Activated CD8-positive, alpha-beta T cell treated with anti-CD3 and anti-CD28 coated beads for 36 hours (primary cell): ENCODE measurements around the gene IL10. TPM values are rescaled to one million over a fixed set of nuclear protein-coding genes. Genes with fewer than 3 reads are reported as not detected.
"Not testable (repeated sequence)": the region's sequence is repeated elsewhere in the genome, so short reads cannot be mapped to it uniquely, and the experiment has no call there.

Experiments used
- ATAC-seq: fragments of 200-7000 bp; cut with Tn5 transposase; one replicate; pipeline ENCODE4 v1.10.0; 2021; ENCODE audit warnings: mild to moderate bottlenecking, moderate library complexity
- CTCF ChIA-PET: fragments of 350-600 bp; sonication (Branson Sonifier 250); formaldehyde crosslinking; loops from one replicate; lab custom pipeline; 2021; ENCODE audit warnings: antibody characterized with exemption; lab: Charles Lee
- POLR2A ChIA-PET: fragments of 350-600 bp; sonication (Branson Sonifier 250); formaldehyde crosslinking; loops from one replicate; lab custom pipeline; 2021; ENCODE audit warnings: antibody characterized with exemption; lab: Charles Lee
- DNase-seq: peaks from one replicate; pipeline ENCODE4 v3.0.0-alpha.2; 2020
- H3K27ac Mint-ChIP-seq: one replicate; pipeline ENCODE4 v1.8.0; 2021; ENCODE audit warnings: mild to moderate bottlenecking, mixed read lengths
- H3K27me3 Mint-ChIP-seq: one replicate; pipeline ENCODE4 v1.8.0; 2021; ENCODE audit warnings: mixed read lengths
- H3K36me3 Mint-ChIP-seq: one replicate; pipeline ENCODE4 v1.8.0; 2021; ENCODE audit warnings: low read depth, mixed read lengths
- H3K4me1 Mint-ChIP-seq: one replicate; pipeline ENCODE4 v1.8.0; 2021; ENCODE audit warnings: low read depth, mixed read lengths
- H3K4me3 Mint-ChIP-seq: one replicate; pipeline ENCODE4 v1.8.0; 2021; ENCODE audit warnings: mild to moderate bottlenecking, moderate library complexity, mixed read lengths
- H3K9me3 Mint-ChIP-seq: one replicate; pipeline ENCODE4 v1.8.0; 2021; ENCODE audit warnings: mixed read lengths
- intact Hi-C: fragments of 100-400 bp; cut with micrococcal nuclease; formaldehyde crosslinking; loops from one replicate; pipeline ENCODE4 v1.10.0; 2022
- total RNA-seq, 2 experiments: library from RNA; stranded (reverse); gene quantifications; one replicate each; pipeline ENCODE4 v1.2.3, GENCODE V29; 2021
- TF ChIP-seq, protein P1 (sequence below): fragments of 200-600 bp; IDR thresholded peaks from one replicate; pipeline ENCODE4 v1.8.0; 2022; ENCODE audit warnings: antibody characterized with exemption, mild to moderate bottlenecking

The IL10 gene
- total RNA-seq, 2 experiments from 2014 or later, result 0.32 TPM; not detected in 1

- Mint-ChIP-seq H3K27ac (peak overlapping the region; percentile 8), H3K4me3 (peak overlapping the region; percentile 8)
- peak; percentile 81 for ATAC-seq
Observed at GRCh38 chr1:206769304-206769731, 3.0 kb downstream of the IL10 start.

DNA sequence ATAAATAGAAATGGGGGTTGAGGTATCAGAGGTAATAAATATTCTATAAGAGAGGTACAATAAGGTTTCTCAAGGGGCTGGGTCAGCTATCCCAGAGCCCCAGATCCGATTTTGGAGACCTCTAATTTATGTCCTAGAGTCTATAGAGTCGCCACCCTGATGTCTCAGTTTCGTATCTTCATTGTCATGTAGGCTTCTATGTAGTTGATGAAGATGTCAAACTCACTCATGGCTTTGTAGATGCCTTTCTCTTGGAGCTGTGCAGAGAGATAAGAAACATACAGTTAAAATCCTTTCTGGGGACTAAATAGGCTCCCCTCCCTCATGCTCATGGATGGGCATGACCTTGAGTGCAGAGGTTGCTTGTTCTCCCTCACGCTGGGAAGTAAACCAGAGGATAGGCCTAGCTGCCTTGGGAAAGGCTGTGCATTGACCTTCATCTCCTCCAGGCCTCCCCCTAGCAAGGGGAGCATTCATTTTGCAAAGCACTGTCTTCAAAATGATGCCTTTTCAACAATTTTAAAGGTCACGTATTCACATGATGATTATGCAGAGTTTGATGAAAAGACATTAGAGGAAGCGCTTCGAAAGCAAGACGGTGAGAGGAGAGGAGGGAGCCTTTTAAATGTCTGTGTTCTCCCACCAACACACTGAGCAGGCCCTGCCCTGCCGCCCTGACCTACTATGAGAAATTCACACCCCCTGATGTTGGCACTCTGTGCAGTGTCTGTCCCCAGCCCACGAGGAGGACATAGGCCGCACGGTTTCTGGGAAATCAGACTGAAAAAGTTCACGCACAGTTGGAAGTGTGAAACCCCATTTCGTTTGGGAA lies 3.6 kb downstream of the IL10 start:
- H3K4me1 Mint-ChIP-seq, result peaks cover 81% of the 10 kb centered on the region
- TF ChIP-seq, protein P1, sequence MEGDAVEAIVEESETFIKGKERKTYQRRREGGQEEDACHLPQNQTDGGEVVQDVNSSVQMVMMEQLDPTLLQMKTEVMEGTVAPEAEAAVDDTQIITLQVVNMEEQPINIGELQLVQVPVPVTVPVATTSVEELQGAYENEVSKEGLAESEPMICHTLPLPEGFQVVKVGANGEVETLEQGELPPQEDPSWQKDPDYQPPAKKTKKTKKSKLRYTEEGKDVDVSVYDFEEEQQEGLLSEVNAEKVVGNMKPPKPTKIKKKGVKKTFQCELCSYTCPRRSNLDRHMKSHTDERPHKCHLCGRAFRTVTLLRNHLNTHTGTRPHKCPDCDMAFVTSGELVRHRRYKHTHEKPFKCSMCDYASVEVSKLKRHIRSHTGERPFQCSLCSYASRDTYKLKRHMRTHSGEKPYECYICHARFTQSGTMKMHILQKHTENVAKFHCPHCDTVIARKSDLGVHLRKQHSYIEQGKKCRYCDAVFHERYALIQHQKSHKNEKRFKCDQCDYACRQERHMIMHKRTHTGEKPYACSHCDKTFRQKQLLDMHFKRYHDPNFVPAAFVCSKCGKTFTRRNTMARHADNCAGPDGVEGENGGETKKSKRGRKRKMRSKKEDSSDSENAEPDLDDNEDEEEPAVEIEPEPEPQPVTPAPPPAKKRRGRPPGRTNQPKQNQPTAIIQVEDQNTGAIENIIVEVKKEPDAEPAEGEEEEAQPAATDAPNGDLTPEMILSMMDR, result no peak
- peaks cover 4% of the 10 kb centered on the region for H3K9me3 Mint-ChIP-seq
- ChIA-PET POLR2A (interaction anchor here (0.7 to 4.4 kb wide), 16 partner anchors 10 to 49 kb away, joined by 3 to 23 read pairs (median 5); no protein-coding TSS in a partner anchor), CTCF (interaction anchor here (0.9 to 10.0 kb wide), 13 partner anchors 10 to 143 kb away, joined by 3 to 125 read pairs (median 15); partner anchors contain the start of gene IL20)
- H3K27me3 Mint-ChIP-seq, result peaks cover 12% of the 10 kb centered on the region
- H3K4me3 Mint-ChIP-seq, result no peak overlapping the region
- H3K36me3 Mint-ChIP-seq, result no peaks in the 10 kb centered on the region
- intact Hi-C loops, result loop anchor here (2.0 to 5.0 kb wide), 3 partner anchors 16 to 39 kb away; no protein-coding TSS in a partner anchor
- DNase-seq, result no peak
- H3K27ac Mint-ChIP-seq, result peak overlapping the region; percentile 8
- peak; percentile 25 for ATAC-seq

More at GRCh38 chr1:206769304-206769731, 3.0 kb downstream of the IL10 start:
- CTCF ChIA-PET, result interaction anchor here (0.7 to 10.0 kb wide), 12 partner anchors 9 to 212 kb away, joined by 3 to 125 read pairs (median 30); partner anchors contain the start of gene IL20
- Mint-ChIP-seq H3K4me1 (peaks cover 83% of the 10 kb centered on the region), H3K9me3 (no peaks in the 10 kb centered on the region), H3K27me3 (peaks cover 12% of the 10 kb centered on the region), H3K36me3 (no peaks in the 10 kb centered on the region)
- peak; percentile 88 for DNase-seq
- TF ChIP-seq, protein P1, result no peak
- POLR2A ChIA-PET, result interaction anchor here (0.7 to 4.4 kb wide), 11 partner anchors 9 to 40 kb away, joined by 3 to 23 read pairs (median 6); no protein-coding TSS in a partner anchor
- intact Hi-C loops, result loop anchor here (2.0 to 5.0 kb wide), 3 partner anchors 15 to 38 kb away; no protein-coding TSS in a partner anchor

- Mint-ChIP-seq H3K9me3 (peaks cover 4% of the 10 kb centered on the region), H3K27me3 (peaks cover 3% of the 10 kb centered on the region), H3K4me1 (peaks cover 65% of the 10 kb centered on the region), H3K36me3 (no peaks in the 10 kb centered on the region), H3K4me3 (peak overlapping the region; percentile 47), H3K27ac (peak overlapping the region; percentile 65)
- TF ChIP-seq, protein P1, result no peak
- ChIA-PET CTCF (interaction anchor here (0.9 to 10.0 kb wide), 16 partner anchors 8 to 146 kb away, joined by 3 to 125 read pairs (median 8); partner anchors contain the start of gene DYRK3), POLR2A (interaction anchor here (0.5 to 1.7 kb wide), 8 partner anchors 10 to 63 kb away, joined by 3 to 8 read pairs (median 5); no protein-coding TSS in a partner anchor)
- peak; percentile 75 for ATAC-seq
- intact Hi-C loops, result loop anchor here (5.0 kb wide), 1 partner anchor 41 kb away; no protein-coding TSS in a partner anchor
- peak; percentile 87 for DNase-seq
Observed at GRCh38 chr1:206766251-206766856, 5.9 kb downstream of the IL10 start.

DNA sequence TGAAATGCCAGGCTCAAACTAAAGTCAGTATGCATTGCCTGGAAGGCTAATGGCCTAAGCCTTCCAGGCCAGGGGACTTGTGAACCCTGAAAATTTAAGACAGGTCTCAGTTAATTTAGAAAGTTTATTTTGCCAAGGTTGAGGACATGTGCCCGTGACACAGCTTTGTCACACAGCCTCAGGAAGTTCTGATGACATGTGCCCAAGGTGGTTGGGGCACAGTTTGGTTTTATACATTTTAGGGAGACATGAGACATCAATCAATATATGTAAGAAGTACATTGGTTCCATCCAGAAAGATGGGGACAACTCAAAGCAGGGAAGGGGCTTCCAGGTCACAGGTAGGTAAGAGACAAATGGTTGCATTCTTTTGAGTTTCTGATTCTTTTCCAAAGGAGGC lies 6.5 kb downstream of the IL10 start:
- peak overlapping the region; percentile 1 for H3K27ac Mint-ChIP-seq
- ATAC-seq, result not testable (repeated sequence)

More for the DNA sequence above, 6.5 kb downstream of the IL10 start:
- not testable (repeated sequence) for DNase-seq, H3K36me3 Mint-ChIP-seq, H3K27me3 Mint-ChIP-seq, H3K9me3 Mint-ChIP-seq, H3K4me3 Mint-ChIP-seq
- ChIA-PET POLR2A (interaction anchor here (0.5 to 1.7 kb wide), 9 partner anchors 10 to 64 kb away, joined by 3 to 8 read pairs (median 5); no protein-coding TSS in a partner anchor), CTCF (interaction anchor here (0.9 to 10.0 kb wide), 15 partner anchors 7 to 147 kb away, joined by 3 to 125 read pairs (median 9); partner anchors contain the start of gene DYRK3)
- H3K4me1 Mint-ChIP-seq, result peaks cover 59% of the 10 kb centered on the region
- intact Hi-C loops, result loop anchor here (5.0 kb wide), 1 partner anchor 42 kb away; no protein-coding TSS in a partner anchor
